Activated CD4-positive, alpha-beta memory T cell treated with anti-CD3 and anti-CD28 coated beads for 36 hours (primary cell): ENCODE measurements around the gene IL36RN. TPM values are rescaled to one million over a fixed set of nuclear protein-coding genes. Genes with fewer than 3 reads are reported as not detected.

ENCODE experiments used
- CTCF ChIA-PET: fragments of 350-600 bp; sonication (Branson Sonifier 250); formaldehyde crosslinking; loops from one replicate; lab custom pipeline; 2021; ENCODE audit warnings: antibody characterized with exemption, inconsistent platforms; lab: Charles Lee
- POLR2A ChIA-PET: fragments of 350-600 bp; sonication (Branson Sonifier 250); formaldehyde crosslinking; loops from one replicate; lab custom pipeline; 2021; ENCODE audit warnings: antibody characterized with exemption; lab: Charles Lee
- DNase-seq: peaks from one replicate; pipeline ENCODE4 v3.0.0-alpha.2; 2020
- H3K27ac Mint-ChIP-seq: one replicate; pipeline ENCODE4 v1.8.0; 2021; ENCODE audit warnings: mixed read lengths
- H3K27me3 Mint-ChIP-seq: one replicate; pipeline ENCODE4 v1.8.0; 2021; ENCODE audit warnings: mixed read lengths
- H3K36me3 Mint-ChIP-seq: one replicate; pipeline ENCODE4 v1.8.0; 2021; ENCODE audit warnings: mixed read lengths
- H3K4me1 Mint-ChIP-seq: one replicate; pipeline ENCODE4 v1.8.0; 2021; ENCODE audit warnings: low read depth, mixed read lengths
- H3K4me3 Mint-ChIP-seq: one replicate; pipeline ENCODE4 v1.8.0; 2021; ENCODE audit warnings: mild to moderate bottlenecking, mixed read lengths
- H3K9me3 Mint-ChIP-seq: one replicate; pipeline ENCODE4 v1.8.0; 2021; ENCODE audit warnings: mixed read lengths
- intact Hi-C: fragments of 100-400 bp; cut with micrococcal nuclease; formaldehyde crosslinking; loops from one replicate; pipeline ENCODE4 v1.15.1; 2023
- total RNA-seq, 2 experiments: library from RNA; stranded (reverse); gene quantifications; one replicate each; pipeline ENCODE4 v1.2.3, GENCODE V29; 2021

IL36RN gene
- total RNA-seq, 2 experiments from 2014 or later, result not detected

DNA sequence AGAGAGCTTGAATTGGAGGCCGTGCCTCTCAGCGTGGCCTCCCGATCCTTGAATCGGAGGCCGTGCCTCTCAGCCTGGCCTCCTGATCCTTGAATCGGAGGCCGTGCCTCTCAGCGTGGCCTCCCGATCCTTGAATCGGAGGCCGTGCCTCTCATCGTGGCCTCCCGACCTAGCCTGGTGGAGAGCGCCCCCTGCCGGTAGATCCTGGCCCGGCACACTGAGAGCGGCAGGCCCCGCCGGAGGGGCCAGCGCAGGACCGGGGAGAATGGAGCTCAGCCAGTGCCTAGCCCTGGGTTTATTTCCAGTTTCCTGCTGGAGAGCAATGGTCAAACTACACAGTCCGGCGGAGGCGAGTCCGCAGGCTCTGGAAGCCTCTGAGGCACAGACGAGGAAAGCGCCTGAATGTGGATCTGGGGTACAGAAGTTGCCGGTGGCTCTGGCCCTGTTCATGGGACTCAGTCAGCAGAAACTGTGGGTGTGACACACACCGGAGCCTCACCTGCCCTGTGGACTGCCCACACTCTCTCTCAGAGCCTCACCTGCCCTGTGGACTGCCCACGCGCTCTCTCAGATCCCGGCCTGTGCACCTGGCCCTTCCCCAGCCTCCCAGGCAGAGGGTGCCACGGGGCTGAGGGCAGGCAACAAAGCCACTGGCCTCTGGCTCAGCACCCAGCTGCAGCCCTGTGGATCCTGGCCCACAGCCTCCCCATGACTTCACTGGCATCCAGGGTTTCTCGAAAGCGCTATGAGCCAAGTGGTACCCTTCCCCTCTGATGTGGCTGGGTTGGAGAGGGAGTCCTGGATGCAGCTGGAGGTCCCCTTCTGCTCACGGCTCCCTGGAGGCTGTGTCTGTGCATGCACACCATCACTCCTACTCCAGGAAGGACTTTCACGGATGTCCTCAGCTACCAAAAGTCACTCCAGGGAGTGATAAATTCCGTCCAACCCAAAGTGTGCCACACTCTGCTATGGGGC lies 7.8 kb upstream of the IL36RN start:
- ChIA-PET CTCF (no interaction called here), POLR2A (no interaction called here)
- Mint-ChIP-seq H3K27me3 (peaks cover 1% of the 10 kb centered on the region), H3K27ac (no peak overlapping the region), H3K9me3 (peaks cover 29% of the 10 kb centered on the region), H3K4me1 (peaks cover 1% of the 10 kb centered on the region), H3K36me3 (peaks cover 9% of the 10 kb centered on the region), H3K4me3 (no peak overlapping the region)
- intact Hi-C loops, result no loop called here
- no peak for DNase-seq

- Mint-ChIP-seq H3K9me3 (peaks cover 31% of the 10 kb centered on the region), H3K36me3 (peaks cover 10% of the 10 kb centered on the region), H3K27me3 (no peaks in the 10 kb centered on the region), H3K4me1 (peaks cover 3% of the 10 kb centered on the region), H3K4me3 (no peak within 1 kb of the TSS), H3K27ac (no peak within 1 kb of the TSS)
- CTCF ChIA-PET, result no interaction called here
- DNase-seq, result no peak
- intact Hi-C loops, result no loop called here
- POLR2A ChIA-PET, result interaction anchor here (0.7 kb wide), 1 partner anchor 28 kb away, joined by 3 read pairs; no protein-coding TSS in a partner anchor
These were observed 6.5 kb upstream of the IL36RN start, which contains the start of gene IL36B for GRCh38 chr2:113052396-113052917. Gene IL36B, minus strand, starts transcription at chr2:113052867.

- H3K27ac Mint-ChIP-seq, result no peak overlapping the region
- intact Hi-C loops, result no loop called here
- no peak overlapping the region for H3K4me3 Mint-ChIP-seq
- H3K4me1 Mint-ChIP-seq, result peaks cover 3% of the 10 kb centered on the region
- no peaks in the 10 kb centered on the region for H3K27me3 Mint-ChIP-seq
- H3K36me3 Mint-ChIP-seq, result peaks cover 10% of the 10 kb centered on the region
- H3K9me3 Mint-ChIP-seq, result peaks cover 31% of the 10 kb centered on the region
- DNase-seq, result no peak
- ChIA-PET POLR2A (no interaction called here), CTCF (no interaction called here)
These were observed 5.3 kb upstream of the IL36RN start for GRCh38 chr2:113053666-113054065.

DNA sequence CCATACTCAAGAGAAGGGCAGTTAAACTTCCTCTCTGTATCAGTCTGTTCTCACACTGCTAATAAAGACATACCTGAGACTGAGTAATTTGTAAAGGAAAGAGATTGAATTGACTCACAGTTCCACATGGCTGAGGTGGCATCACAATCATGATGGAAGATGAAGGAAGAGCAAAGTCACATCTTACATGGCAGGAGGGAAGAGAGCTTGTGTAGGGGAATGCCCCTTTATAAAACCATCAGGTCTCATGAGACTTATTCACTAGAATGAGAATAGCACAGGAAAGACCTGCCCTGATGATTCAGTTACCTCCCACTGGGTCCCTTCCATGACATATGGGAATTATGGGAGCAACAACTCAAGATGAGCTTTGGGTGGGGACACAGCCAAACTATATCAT lies 4.9 kb upstream of the IL36RN start:
- H3K36me3 Mint-ChIP-seq, result peaks cover 10% of the 10 kb centered on the region
- peaks cover 31% of the 10 kb centered on the region for H3K9me3 Mint-ChIP-seq
- H3K4me3 Mint-ChIP-seq, result no peak overlapping the region
- no peaks in the 10 kb centered on the region for H3K27me3 Mint-ChIP-seq
- ChIA-PET CTCF (no interaction called here), POLR2A (no interaction called here)
- intact Hi-C loops, result no loop called here
- no peak for DNase-seq
- peaks cover 3% of the 10 kb centered on the region for H3K4me1 Mint-ChIP-seq
- H3K27ac Mint-ChIP-seq, result no peak overlapping the region

DNA sequence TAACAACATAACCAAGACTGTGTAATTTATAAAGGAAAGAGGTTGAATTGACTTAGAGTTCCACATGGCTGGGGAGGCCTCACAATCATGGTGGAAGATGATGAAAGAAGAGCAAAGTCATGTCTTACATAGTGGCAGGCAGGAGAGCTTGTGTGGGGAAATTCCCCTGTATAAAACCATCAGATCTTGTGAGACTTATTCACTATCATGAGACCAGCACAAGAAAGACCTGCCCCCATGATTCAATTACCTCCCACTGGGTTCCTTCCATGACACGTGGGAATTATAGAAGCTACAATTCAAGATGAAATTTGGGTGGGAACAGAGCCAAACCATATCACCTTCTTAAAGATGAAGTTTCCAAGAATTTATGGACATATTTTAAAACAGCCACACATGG lies 2.5 kb upstream of the IL36RN start:
- ChIA-PET POLR2A (no interaction called here), CTCF (interaction anchor here (0.5 to 0.8 kb wide), 2 partner anchors 24 to 28 kb away, joined by 3 to 4 read pairs; no protein-coding TSS in a partner anchor)
- intact Hi-C loops, result no loop called here
- no peak for DNase-seq
- no peaks in the 10 kb centered on the region for H3K27me3 Mint-ChIP-seq
- no peak overlapping the region for H3K27ac Mint-ChIP-seq
- H3K36me3 Mint-ChIP-seq, result peaks cover 10% of the 10 kb centered on the region
- peaks cover 31% of the 10 kb centered on the region for H3K9me3 Mint-ChIP-seq
- H3K4me1 Mint-ChIP-seq, result peaks cover 3% of the 10 kb centered on the region
- H3K4me3 Mint-ChIP-seq, result no peak overlapping the region

GRCh38 chr2:113057117-113057516 lies 1.9 kb upstream of the IL36RN start:
- POLR2A ChIA-PET, result no interaction called here
- no peak for DNase-seq
- Mint-ChIP-seq H3K27me3 (no peaks in the 10 kb centered on the region), H3K4me1 (peaks cover 3% of the 10 kb centered on the region), H3K27ac (no peak overlapping the region), H3K36me3 (peaks cover 10% of the 10 kb centered on the region), H3K4me3 (no peak overlapping the region), H3K9me3 (peaks cover 31% of the 10 kb centered on the region)
- intact Hi-C loops, result no loop called here
- CTCF ChIA-PET, result interaction anchor here (0.8 kb wide), 1 partner anchor 23 kb away, joined by 4 read pairs; no protein-coding TSS in a partner anchor

DNA sequence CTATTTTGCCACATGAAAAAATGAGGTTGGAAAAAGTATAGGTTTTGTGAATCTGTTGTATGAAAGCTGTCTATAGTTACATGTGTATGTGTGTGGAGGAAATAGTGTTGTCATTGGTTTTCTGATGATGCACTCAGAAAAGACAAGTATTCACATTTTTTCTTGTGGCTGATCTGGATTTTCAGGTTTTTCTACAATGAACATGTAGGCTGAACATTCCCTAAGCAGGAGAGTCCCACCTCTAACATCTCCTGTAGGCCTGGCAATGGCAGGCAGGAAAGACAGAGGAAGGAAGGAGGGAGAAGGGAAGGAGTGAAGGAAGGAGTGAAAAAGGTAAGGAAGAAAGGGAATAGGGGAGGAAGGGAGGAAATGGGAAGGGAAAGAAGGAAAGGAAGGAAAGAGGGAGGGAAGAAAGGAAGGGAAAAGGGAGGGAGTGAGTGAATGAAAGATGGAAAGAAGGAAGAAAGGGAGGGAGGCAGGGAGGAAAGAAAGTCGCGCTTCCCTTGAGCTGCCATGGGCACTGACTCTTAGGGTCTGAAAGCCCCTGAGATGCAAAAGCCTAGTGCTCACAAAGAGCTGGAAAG lies 495 bp upstream of the IL36RN start:
- peaks cover 28% of the 10 kb centered on the region for H3K9me3 Mint-ChIP-seq
- no peak for DNase-seq
- H3K4me3 Mint-ChIP-seq, result no peak overlapping the region
- no peaks in the 10 kb centered on the region for H3K27me3 Mint-ChIP-seq
- H3K36me3 Mint-ChIP-seq, result peaks cover 10% of the 10 kb centered on the region
- ChIA-PET CTCF (interaction anchor here (1.0 to 1.7 kb wide), 3 partner anchors 20 to 312 kb away, joined by 3 to 4 read pairs (median 3); no protein-coding TSS in a partner anchor), POLR2A (interaction anchor here (1.2 kb wide), 1 partner anchor 18 kb away, joined by 3 read pairs; no protein-coding TSS in a partner anchor)
- peaks cover 3% of the 10 kb centered on the region for H3K4me1 Mint-ChIP-seq
- H3K27ac Mint-ChIP-seq, result no peak overlapping the region
- intact Hi-C loops, result no loop called here

DNA sequence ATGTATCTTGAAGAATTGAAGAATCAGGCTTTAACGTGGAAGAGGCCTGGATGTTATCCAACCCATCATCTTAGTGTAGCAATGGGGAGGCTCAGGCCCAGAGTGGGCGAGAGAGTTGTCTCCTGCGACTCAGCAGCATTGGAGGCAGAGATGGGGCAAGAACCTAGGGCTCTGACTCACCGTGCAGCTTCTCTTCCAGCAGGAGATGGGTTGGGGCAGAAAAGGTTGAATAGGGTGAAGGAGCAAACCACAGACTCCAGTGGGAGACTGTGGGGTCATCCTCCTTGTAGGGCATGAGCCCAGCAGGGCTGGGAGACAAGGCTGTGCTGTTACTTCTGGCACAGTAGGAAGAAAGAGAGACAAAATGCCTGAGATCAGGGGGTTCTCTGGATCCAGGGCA lies 1.4 kb downstream of the IL36RN start:
- H3K27me3 Mint-ChIP-seq, result no peaks in the 10 kb centered on the region
- DNase-seq, result no peak
- POLR2A ChIA-PET, result interaction anchor here (1.0 kb wide), 1 partner anchor 32 kb away, joined by 3 read pairs; no protein-coding TSS in a partner anchor
- peaks cover 9% of the 10 kb centered on the region for H3K9me3 Mint-ChIP-seq
- H3K27ac Mint-ChIP-seq, result no peak overlapping the region
- intact Hi-C loops, result no loop called here
- peaks cover 3% of the 10 kb centered on the region for H3K4me1 Mint-ChIP-seq
- peaks cover 6% of the 10 kb centered on the region for H3K36me3 Mint-ChIP-seq
- H3K4me3 Mint-ChIP-seq, result no peak overlapping the region
- CTCF ChIA-PET, result no interaction called here

- H3K27me3 Mint-ChIP-seq, result no peaks in the 10 kb centered on the region
- no peak for DNase-seq
- intact Hi-C loops, result no loop called here
- CTCF ChIA-PET, result no interaction called here
- H3K4me1 Mint-ChIP-seq, result peaks cover 3% of the 10 kb centered on the region
- POLR2A ChIA-PET, result interaction anchor here (1.0 kb wide), 1 partner anchor 32 kb away, joined by 3 read pairs; no protein-coding TSS in a partner anchor
- no peak overlapping the region for H3K4me3 Mint-ChIP-seq
- H3K36me3 Mint-ChIP-seq, result peaks cover 2% of the 10 kb centered on the region
- peaks cover 5% of the 10 kb centered on the region for H3K9me3 Mint-ChIP-seq
- no peak overlapping the region for H3K27ac Mint-ChIP-seq
These were observed 1.8 kb downstream of the IL36RN start for GRCh38 chr2:113060796-113061195.

- Mint-ChIP-seq H3K9me3 (peaks cover 1% of the 10 kb centered on the region), H3K27ac (no peak overlapping the region), H3K27me3 (no peaks in the 10 kb centered on the region), H3K4me3 (no peak overlapping the region), H3K4me1 (peaks cover 2% of the 10 kb centered on the region), H3K36me3 (no peaks in the 10 kb centered on the region)
- ChIA-PET POLR2A (no interaction called here), CTCF (no interaction called here)
- intact Hi-C loops, result no loop called here
- DNase-seq, result no peak
These were observed 2.2 kb downstream of the IL36RN start for GRCh38 chr2:113061241-113061640.

DNA sequence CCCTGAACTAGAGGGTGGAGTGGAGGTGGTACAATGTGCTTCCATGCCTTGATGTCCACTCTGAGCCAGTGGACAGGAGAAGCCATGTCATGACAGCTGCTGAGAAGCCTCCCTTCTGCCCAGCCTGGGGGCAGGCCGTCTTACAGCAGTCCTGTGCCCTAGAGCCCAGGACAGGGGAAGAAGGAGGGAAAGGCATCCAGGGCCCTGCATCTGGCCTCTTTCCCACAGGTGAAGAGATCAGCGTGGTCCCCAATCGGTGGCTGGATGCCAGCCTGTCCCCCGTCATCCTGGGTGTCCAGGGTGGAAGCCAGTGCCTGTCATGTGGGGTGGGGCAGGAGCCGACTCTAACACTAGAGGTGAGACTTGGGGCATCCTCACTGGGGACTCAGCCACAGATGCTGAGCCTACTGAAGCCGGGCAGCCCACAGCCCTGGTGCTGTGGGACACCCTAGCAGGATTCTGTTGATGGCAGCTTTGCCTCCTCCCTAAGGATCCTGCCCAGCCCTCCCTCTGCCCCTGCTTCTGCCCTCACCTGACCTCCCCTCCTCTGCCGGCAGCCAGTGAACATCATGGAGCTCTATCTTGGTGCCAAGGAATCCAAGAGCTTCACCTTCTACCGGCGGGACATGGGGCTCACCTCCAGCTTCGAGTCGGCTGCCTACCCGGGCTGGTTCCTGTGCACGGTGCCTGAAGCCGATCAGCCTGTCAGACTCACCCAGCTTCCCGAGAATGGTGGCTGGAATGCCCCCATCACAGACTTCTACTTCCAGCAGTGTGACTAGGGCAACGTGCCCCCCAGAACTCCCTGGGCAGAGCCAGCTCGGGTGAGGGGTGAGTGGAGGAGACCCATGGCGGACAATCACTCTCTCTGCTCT lies 3.1 kb downstream of the IL36RN start:
- POLR2A ChIA-PET, result no interaction called here
- Mint-ChIP-seq H3K4me1 (no peaks in the 10 kb centered on the region), H3K4me3 (no peak overlapping the region)

More for the DNA sequence above, 3.1 kb downstream of the IL36RN start:
- intact Hi-C loops, result no loop called here
- DNase-seq, result no peak
- no peaks in the 10 kb centered on the region for H3K27me3 Mint-ChIP-seq
- no peak overlapping the region for H3K27ac Mint-ChIP-seq
- no peaks in the 10 kb centered on the region for H3K9me3 Mint-ChIP-seq
- no peaks in the 10 kb centered on the region for H3K36me3 Mint-ChIP-seq
- CTCF ChIA-PET, result interaction anchor here (0.8 kb wide), 1 partner anchor 18 kb away, joined by 3 read pairs; no protein-coding TSS in a partner anchor
